ENCODE data around the gene SNRPD3. TPM values are rescaled to one million over a fixed set of nuclear protein-coding genes. Genes with fewer than 3 reads are reported as not detected.
"Not testable (repeated sequence)": the region's sequence is repeated elsewhere in the genome, so short reads cannot be mapped to it uniquely, and the experiment has no call there.

The SNRPD3 gene
- total RNA-seq, 1 donor from 2014 or later: 59.3 TPM

- Mint-ChIP-seq H3K4me3 (ENCODE audit: unreplicated experiment) (no peak overlapping the region), H3K36me3 (ENCODE audit: low read depth) (no peaks in the 10 kb centered on the region), H3K27me3 (ENCODE audit: low read depth) (no peaks in the 10 kb centered on the region), H3K9me3 (ENCODE audit: low read depth) (no peaks in the 10 kb centered on the region), H3K4me1 (ENCODE audit: low read depth) (peaks cover 10% of the 10 kb centered on the region), H3K27ac (ENCODE audit: unreplicated experiment) (no peak overlapping the region)
- no peak for DNase-seq (ENCODE audit: low spot score)
- no peak for TF ChIP-seq CTCF (IDR thresholded peaks at IDR 0.05)
These were observed 45.7 kb downstream of the SNRPD3 start for GRCh38 chr22:24601217-24602104.

- H3K36me3 Mint-ChIP-seq (ENCODE audit: low read depth); DNase-seq (ENCODE audit: low spot score); H3K9me3 Mint-ChIP-seq (ENCODE audit: low read depth); H3K27ac Mint-ChIP-seq (ENCODE audit: unreplicated experiment); H3K4me3 Mint-ChIP-seq (ENCODE audit: unreplicated experiment); H3K27me3 Mint-ChIP-seq (ENCODE audit: low read depth): not testable (repeated sequence)
- H3K4me1 Mint-ChIP-seq (ENCODE audit: low read depth): peaks cover 10% of the 10 kb centered on the region
These were observed 46.4 kb downstream of the SNRPD3 start for GRCh38 chr22:24602105-24602749.

GRCh38 chr22:24602847-24603769 lies 47.3 kb downstream of the SNRPD3 start, which contains the start of gene GGT1:
GGT1 (plus strand) TSS chr22:24603193; CDS start chr22:24611082, 7,889 bp downstream.
- H3K27me3 Mint-ChIP-seq (ENCODE audit: low read depth); DNase-seq (ENCODE audit: low spot score); H3K9me3 Mint-ChIP-seq (ENCODE audit: low read depth); H3K36me3 Mint-ChIP-seq (ENCODE audit: low read depth); H3K4me3 Mint-ChIP-seq (ENCODE audit: unreplicated experiment); H3K27ac Mint-ChIP-seq (ENCODE audit: unreplicated experiment): not testable (repeated sequence)
- H3K4me1 Mint-ChIP-seq (ENCODE audit: low read depth): peaks cover 10% of the 10 kb centered on the region

GRCh38 chr22:24603770-24604629 lies 48.2 kb downstream of the SNRPD3 start:
- peak; percentile 58 for TF ChIP-seq CTCF (IDR thresholded peaks at IDR 0.05)
- not testable (repeated sequence) for H3K9me3 Mint-ChIP-seq (ENCODE audit: low read depth); H3K27me3 Mint-ChIP-seq (ENCODE audit: low read depth); DNase-seq (ENCODE audit: low spot score); H3K36me3 Mint-ChIP-seq (ENCODE audit: low read depth); H3K27ac Mint-ChIP-seq (ENCODE audit: unreplicated experiment); H3K4me3 Mint-ChIP-seq (ENCODE audit: unreplicated experiment)
- H3K4me1 Mint-ChIP-seq (ENCODE audit: low read depth): peaks cover 10% of the 10 kb centered on the region

GRCh38 chr22:24606340-24606739 lies 50.5 kb downstream of the SNRPD3 start:
- not testable (repeated sequence) for H3K36me3 Mint-ChIP-seq (ENCODE audit: low read depth); DNase-seq (ENCODE audit: low spot score); H3K4me3 Mint-ChIP-seq (ENCODE audit: unreplicated experiment); H3K27ac Mint-ChIP-seq (ENCODE audit: unreplicated experiment); H3K27me3 Mint-ChIP-seq (ENCODE audit: low read depth); H3K9me3 Mint-ChIP-seq (ENCODE audit: low read depth)
- H3K4me1 Mint-ChIP-seq (ENCODE audit: low read depth): peaks cover 10% of the 10 kb centered on the region

- H3K9me3 Mint-ChIP-seq (ENCODE audit: low read depth); H3K36me3 Mint-ChIP-seq (ENCODE audit: low read depth); H3K27ac Mint-ChIP-seq (ENCODE audit: unreplicated experiment); H3K4me3 Mint-ChIP-seq (ENCODE audit: unreplicated experiment); DNase-seq (ENCODE audit: low spot score); H3K27me3 Mint-ChIP-seq (ENCODE audit: low read depth): not testable (repeated sequence)
- peaks cover 10% of the 10 kb centered on the region for H3K4me1 Mint-ChIP-seq (ENCODE audit: low read depth)
These were observed 51.7 kb downstream of the SNRPD3 start for GRCh38 chr22:24607429-24607983.

GRCh38 chr22:24608327-24608726 lies 52.5 kb downstream of the SNRPD3 start:
- not testable (repeated sequence) for H3K27me3 Mint-ChIP-seq (ENCODE audit: low read depth); H3K4me3 Mint-ChIP-seq (ENCODE audit: unreplicated experiment); H3K27ac Mint-ChIP-seq (ENCODE audit: unreplicated experiment); H3K36me3 Mint-ChIP-seq (ENCODE audit: low read depth); H3K9me3 Mint-ChIP-seq (ENCODE audit: low read depth); H3K4me1 Mint-ChIP-seq (ENCODE audit: low read depth); DNase-seq (ENCODE audit: low spot score)

- H3K4me1 Mint-ChIP-seq (ENCODE audit: low read depth); H3K27me3 Mint-ChIP-seq (ENCODE audit: low read depth); H3K9me3 Mint-ChIP-seq (ENCODE audit: low read depth); DNase-seq (ENCODE audit: low spot score); H3K36me3 Mint-ChIP-seq (ENCODE audit: low read depth); H3K27ac Mint-ChIP-seq (ENCODE audit: unreplicated experiment); H3K4me3 Mint-ChIP-seq (ENCODE audit: unreplicated experiment): not testable (repeated sequence)
These were observed 54.1 kb downstream of the SNRPD3 start for GRCh38 chr22:24609888-24610287.

GRCh38 chr22:24614794-24615193 lies 59.0 kb downstream of the SNRPD3 start:
- DNase-seq (ENCODE audit: low spot score); H3K4me3 Mint-ChIP-seq (ENCODE audit: unreplicated experiment); H3K9me3 Mint-ChIP-seq (ENCODE audit: low read depth); H3K27ac Mint-ChIP-seq (ENCODE audit: unreplicated experiment); H3K36me3 Mint-ChIP-seq (ENCODE audit: low read depth); H3K4me1 Mint-ChIP-seq (ENCODE audit: low read depth); H3K27me3 Mint-ChIP-seq (ENCODE audit: low read depth): not testable (repeated sequence)
